GM18870 (cell line): ENCODE results near the gene IGSF9B.

Source experiments
- ATAC-seq: cut with Tn5 transposase; IDR thresholded peaks from one replicate; pipeline ENCODE4 v1.9.1; 2021; ENCODE audit warnings: moderate library complexity; ENCODE audit not compliant: unreplicated experiment

Gene IGSF9B

GRCh38 chr11:133903875-133904817 is 52.6 kb downstream of the IGSF9B start:
- ATAC-seq = no peak

- ATAC-seq = no peak
Measured at GRCh38 chr11:133903056-133903455, 53.7 kb downstream of the IGSF9B start.

GRCh38 chr11:133902506-133902905 is 54.3 kb downstream of the IGSF9B start:
- no peak for ATAC-seq

GRCh38 chr11:133901999-133902398 is 54.8 kb downstream of the IGSF9B start:
- no peak for ATAC-seq

- ATAC-seq = no peak
Measured at GRCh38 chr11:133901316-133901715, 55.5 kb downstream of the IGSF9B start.

GRCh38 chr11:133900176-133901105 is 56.3 kb downstream of the IGSF9B start:
- no peak for ATAC-seq

DNA sequence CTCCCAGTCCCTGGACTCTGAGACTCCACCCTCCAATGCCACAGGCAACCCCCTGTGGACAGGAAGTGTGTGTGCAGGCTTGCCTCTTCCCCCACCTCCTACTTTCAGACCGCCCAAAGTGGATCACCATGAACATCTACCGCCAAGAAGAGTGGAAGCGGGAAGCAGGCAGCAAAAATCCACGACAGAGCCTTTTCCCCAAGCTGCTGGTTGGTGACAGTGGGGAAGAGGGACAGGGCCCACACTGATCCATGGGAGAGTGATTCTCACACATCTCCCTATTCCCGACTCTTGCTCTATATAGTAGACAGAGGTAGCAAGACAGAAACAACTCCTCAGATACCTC is 58.0 kb downstream of the IGSF9B start:
- no peak for ATAC-seq

DNA sequence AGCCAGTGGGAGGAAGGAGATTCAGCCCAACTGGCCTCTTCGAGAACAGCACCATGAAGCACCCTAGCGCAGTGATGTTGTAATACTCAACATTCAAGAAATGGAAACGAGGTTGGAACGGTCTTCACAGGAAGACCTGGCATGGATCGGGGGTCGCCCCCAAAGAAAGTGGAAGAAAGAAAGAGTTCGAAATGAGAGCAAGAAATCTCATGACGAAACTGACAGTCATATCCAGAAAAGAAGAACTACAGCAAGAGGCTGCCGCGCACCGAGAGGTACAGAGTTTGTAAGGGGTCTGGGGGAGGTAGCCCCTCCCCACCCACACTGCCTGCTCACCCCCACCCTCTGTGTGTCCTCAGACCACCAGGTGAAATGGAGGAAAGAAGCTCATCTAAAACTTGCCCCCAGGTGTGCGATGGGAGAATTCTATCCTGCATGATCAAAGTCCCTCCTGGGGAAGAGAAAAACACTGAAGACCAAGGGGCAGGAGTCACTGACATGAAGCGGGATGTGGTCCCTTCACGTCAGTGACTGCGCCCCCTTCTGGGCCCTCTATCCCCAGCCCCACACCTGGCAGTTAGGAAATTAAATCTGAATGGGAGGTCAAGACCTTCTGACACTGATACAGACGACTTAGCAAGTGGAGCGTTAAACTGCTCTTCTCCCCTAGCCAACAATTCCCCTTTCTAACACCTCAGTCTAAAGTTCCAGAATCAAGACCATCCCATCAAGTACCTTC is 58.6 kb downstream of the IGSF9B start:
- ATAC-seq = peak; percentile 45

DNA sequence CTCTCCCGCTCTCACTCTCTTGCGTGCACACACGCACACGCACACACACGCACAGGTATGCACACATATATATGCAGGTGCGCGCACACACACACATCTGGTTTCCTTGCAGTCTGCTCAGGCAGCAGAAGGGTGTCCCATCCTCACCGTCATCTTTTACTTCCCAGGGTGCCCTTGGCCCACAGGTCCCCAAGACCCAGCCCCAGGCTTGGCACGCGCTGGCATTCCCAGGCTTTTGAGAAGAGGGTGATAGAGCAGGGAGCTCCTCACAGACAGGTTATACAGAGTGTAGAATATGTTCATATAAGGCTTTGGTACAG is 59.5 kb downstream of the IGSF9B start:
- no peak for ATAC-seq

- no peak for ATAC-seq
Measured at GRCh38 chr11:133896642-133897330, 60.0 kb downstream of the IGSF9B start.

GRCh38 chr11:133896028-133896427 is 60.7 kb downstream of the IGSF9B start:
- ATAC-seq = no peak

DNA sequence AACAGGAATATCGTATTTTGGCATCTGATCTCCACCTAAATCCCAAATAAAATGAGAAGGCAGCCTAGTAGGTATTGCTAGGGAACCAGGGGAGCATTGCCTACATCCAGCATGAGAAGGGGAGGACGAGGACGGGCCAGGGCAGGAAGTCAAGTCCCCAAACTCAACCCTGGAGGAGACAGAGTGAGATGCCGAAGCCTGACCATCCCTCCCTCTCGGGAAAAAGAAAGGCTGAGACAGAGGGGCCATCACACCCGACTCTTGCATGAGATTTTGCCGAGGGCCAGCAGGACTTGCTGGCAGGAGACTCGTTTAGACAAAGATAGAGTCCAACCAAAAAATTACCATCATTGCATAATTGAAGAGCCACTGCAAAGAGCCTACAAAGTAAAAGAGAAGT is 61.2 kb downstream of the IGSF9B start:
- ATAC-seq = no peak

GRCh38 chr11:133895061-133895479 is 61.7 kb downstream of the IGSF9B start:
- peak; percentile 67 for ATAC-seq

DNA sequence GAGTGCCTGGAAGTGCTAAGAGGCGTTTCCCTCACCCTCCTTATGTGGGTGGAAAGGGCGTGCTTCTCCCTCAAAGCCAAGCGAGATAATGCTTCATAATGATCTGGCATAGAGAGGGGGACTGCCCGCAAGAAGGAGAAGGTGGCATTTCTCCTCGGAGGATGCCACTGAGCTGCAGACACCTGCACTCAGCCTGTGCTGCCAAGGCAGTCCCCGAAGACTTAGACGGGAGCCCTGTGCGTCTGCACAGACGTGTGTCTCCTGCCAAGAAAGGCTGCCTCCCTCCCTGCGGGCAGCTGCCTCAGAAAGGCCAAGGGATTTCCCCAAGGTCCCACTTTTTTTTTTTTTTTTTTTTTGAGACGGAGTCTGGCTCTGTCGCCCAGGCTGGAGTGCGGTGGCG is 63.4 kb downstream of the IGSF9B start:
- ATAC-seq = no peak

DNA sequence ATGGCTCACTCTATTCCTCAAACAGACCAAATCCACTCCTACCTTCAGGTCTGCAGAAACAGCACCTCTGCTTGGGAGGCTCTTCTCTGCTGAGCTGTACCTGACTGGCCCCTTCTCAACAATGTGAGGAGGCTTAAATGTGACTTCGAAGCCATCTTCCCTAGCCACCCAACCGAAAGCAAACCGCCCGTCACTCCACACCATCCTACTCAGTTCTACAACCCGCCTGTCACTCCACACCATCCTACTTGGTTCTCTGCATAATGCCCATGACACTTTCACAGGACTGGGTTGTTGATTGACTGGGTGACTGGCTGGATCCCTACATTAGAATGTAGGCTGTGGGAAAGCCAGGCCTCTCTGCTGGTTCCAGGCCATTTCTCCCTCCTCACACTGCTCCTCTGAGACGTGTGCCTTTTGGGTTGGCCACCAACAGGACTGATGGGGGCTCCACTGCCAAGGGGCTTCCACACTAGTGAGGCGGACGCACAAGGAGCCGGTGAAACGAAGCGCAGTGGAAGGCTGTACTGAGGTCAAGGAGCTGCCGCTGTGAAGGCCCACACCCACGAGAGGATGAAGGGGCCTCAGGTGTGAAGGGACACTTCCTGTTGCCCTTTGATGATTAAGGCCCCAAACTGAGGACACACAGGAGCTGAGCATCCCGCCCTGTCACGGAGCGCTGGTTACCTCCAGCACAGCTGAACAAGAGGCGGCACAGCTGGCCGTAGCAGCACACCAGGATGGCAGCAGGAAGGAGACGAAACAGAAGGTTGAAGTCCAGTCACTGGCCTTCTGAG is 64.0 kb downstream of the IGSF9B start:
- no peak for ATAC-seq

DNA sequence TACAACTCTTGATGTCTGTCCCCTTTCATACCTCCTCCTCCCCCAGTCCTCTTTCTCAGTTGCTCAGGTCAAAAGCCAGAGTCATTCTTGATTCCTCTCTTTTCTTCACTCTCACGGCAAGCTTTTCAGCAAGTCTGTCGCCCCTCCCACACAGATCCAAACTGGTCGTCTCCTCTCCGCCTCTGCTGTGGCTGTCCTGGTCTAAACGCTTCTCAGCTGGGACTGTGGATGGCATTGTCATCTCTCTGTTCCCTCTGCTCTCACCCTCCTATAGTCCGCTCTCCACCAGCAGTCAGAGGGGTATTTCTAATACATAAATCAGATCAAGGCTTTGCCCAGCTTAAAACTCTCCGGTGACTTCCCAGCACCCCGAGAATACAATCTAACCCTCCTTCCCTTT is 64.6 kb downstream of the IGSF9B start:
- no peak for ATAC-seq

DNA sequence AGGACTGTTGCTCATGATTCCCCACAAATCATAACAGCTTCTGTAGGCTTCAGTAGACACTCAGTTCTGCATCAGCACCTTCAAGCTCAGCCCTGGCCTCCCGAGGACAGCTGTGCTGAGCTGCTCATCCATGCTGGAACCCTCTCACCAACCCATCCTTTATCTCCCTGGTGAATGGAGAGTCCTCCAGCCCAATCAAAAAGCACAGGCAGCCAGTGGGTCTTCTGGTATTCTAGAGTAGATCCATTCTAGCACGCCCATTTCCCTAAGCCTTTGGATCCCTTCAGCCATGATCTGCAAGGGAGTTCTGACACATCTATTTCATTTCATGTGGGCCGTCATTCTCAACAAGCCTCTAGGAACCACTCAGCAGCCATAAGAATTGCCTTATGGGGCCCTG is 66.9 kb downstream of the IGSF9B start:
- ATAC-seq = no peak

GRCh38 chr11:133889188-133889587 is 67.6 kb downstream of the IGSF9B start:
- ATAC-seq = no peak

DNA sequence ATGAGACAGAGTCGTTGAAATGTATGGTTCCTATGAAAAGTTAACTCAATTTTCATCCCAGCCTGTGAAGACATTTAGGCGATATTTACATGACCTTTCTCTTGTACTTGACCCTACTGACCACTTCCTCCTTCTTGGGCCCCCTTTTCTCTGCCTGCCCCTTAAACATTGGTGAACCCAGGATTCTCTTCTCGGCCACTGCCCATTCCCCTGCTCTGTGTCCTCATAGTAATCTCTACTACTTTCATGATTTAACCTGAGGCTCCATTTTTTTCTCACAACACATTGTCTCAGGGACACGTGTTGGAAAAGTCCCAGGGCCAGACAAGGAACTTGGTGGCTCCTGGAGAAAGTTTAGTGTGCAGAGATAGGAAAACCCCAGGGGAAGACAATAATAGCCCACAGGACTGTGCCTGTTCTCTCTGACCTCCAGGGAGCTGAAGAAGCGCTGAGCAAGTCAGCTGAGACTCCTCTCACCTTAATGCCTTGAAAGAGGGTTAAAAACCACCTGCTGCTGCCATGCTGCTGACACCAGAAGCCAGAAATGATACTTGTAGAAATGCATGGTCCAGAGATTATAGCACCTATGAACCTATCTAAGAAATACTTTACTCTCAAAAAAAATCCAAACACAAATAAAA is 69.0 kb downstream of the IGSF9B start:
- ATAC-seq = no peak
